ENCODE data around the gene CLEC16A.

CLEC16A gene

DNA sequence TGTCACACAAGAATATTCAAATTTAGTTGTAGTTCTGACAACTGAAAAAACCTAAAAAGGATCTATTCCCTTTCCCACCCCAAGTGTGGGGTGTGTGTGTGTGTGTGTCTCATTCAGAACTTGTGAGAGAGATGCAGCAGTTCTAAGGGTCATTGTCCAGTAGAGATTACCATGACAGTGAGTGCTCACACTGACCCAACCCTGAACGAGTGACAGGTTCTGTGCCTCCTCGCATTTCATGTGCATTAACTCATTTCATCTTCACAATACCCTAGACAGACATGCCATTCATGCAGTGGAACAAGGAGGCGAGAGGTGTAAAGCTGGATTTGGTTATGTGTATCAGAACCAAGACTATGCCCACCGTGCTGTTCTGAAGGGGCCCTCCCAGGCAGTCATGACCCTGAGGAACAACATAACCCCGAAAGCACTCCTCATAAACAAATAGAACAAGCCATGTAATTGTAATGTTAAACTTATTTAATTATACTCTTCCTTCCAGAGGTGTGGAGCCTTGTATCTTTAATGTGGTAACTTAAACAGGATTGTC, 102.1 kb downstream of the CLEC16A start:
- Histone ChIP-seq H3K27me3 (ENCODE audit: insufficient read depth, low read length) (no peaks in the 10 kb centered on the region), H2AFZ (ENCODE audit: low read depth, low read length) (no peak overlapping the region), H3K9me3 (ENCODE audit: low read length) (no peaks in the 10 kb centered on the region), H3K36me3 (ENCODE audit: insufficient read depth, low read length) (peaks cover 18% of the 10 kb centered on the region), H3K4me1 (ENCODE audit: insufficient read depth, low read length) (peaks cover 18% of the 10 kb centered on the region), H3K4me3 (ENCODE audit: low read length) (no peak overlapping the region)

GRCh38 chr16:11047057-11047456, 102.7 kb downstream of the CLEC16A start:
- Histone ChIP-seq H2AFZ (ENCODE audit: low read depth, low read length) (no peak overlapping the region), H3K27me3 (ENCODE audit: insufficient read depth, low read length) (no peaks in the 10 kb centered on the region), H3K9me3 (ENCODE audit: low read length) (no peaks in the 10 kb centered on the region), H3K4me3 (ENCODE audit: low read length) (no peak overlapping the region), H3K4me1 (ENCODE audit: insufficient read depth, low read length) (peaks cover 18% of the 10 kb centered on the region), H3K36me3 (ENCODE audit: insufficient read depth, low read length) (peaks cover 18% of the 10 kb centered on the region)

DNA sequence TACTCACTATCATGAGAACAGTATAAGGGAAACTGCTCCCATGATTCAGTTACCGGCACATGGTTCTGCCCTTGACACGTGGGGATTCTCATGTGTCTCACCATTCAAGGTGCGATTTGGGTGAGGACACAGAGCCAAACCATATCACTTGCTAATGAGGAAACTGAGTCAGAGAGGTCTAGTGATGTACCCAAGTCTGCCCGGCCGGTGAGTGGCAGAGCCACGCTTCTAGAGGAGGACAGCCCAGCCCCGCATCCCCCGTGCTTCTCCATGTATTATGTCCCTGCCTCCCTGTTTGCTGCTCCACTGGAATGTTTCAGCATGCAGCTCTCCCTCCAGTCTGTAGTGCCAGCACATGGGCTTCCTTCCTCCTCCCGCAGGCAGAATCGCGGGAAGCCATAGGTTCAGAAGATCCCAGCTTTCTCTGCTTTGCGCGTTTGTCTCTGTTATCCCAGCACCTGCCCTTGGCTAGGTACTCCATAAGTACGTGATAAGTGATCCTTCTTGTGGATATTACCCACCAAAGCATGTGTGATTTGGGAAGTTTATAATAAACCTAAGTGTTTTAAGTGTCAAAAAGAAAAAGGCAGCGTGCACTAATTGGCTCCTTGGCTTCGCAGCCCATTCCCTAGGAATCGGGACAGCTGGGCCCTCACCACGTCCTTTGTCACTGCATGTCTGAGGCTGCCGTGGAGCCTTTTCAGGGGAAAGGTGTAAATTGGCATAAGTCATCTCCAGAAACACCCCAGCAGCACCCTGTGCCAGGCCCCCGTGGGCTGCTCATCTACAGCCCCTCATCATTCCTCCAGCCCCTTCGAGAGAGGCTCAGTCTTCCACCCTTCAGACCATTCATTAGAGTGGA, 103.8 kb downstream of the CLEC16A start:
- Histone ChIP-seq H3K9me3 (ENCODE audit: low read length) (no peaks in the 10 kb centered on the region), H3K27me3 (ENCODE audit: insufficient read depth, low read length) (no peaks in the 10 kb centered on the region), H3K4me1 (ENCODE audit: insufficient read depth, low read length) (peaks cover 18% of the 10 kb centered on the region), H3K4me3 (ENCODE audit: low read length) (no peak overlapping the region), H3K36me3 (ENCODE audit: insufficient read depth, low read length) (peaks cover 14% of the 10 kb centered on the region), H2AFZ (ENCODE audit: low read depth, low read length) (no peak overlapping the region)

DNA sequence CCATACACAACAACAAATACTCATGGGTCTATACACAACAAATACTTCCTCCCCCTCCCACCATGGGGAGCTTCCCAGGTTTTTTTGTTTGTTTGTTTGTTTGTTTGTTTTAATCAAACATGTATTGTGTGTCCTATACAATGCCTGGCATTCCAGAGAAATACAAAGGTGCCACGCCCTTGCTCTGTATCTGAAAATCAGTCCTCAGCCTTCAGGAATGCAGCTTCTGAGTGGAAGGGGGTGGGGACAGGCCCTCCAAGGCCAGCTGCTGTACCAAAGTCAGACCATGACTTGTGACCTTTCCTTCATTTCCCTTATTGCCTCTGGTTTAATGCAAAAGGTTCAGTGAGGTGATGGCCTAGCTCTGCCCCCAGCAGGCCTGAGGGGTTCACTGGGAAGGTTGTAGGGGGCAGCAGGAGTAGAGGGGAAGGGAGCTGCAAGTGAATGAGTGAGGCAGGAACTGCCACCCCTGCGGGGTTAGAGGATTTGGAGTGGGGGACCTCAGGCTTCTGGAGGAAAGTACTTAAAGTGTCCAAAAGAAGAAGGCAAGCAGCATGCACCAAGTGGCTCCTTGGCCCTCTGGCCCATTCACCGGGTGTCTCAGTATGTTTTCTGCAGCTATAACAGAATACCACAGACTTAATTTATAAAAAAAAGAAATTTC, 105.2 kb downstream of the CLEC16A start:
- no peak overlapping the region for H3K4me3 ChIP-seq (ENCODE audit: low read length)
- H3K9me3 ChIP-seq (ENCODE audit: low read length): no peaks in the 10 kb centered on the region
- H3K27me3 ChIP-seq (ENCODE audit: insufficient read depth, low read length): no peaks in the 10 kb centered on the region
- peaks cover 12% of the 10 kb centered on the region for H3K36me3 ChIP-seq (ENCODE audit: insufficient read depth, low read length)
- H3K4me1 ChIP-seq (ENCODE audit: insufficient read depth, low read length): peaks cover 18% of the 10 kb centered on the region
- no peak overlapping the region for H2AFZ ChIP-seq (ENCODE audit: low read depth, low read length)

GRCh38 chr16:11050536-11050935, 106.2 kb downstream of the CLEC16A start:
- Histone ChIP-seq H2AFZ (ENCODE audit: low read depth, low read length) (no peak overlapping the region), H3K4me3 (ENCODE audit: low read length) (no peak overlapping the region), H3K36me3 (ENCODE audit: insufficient read depth, low read length) (peaks cover 12% of the 10 kb centered on the region), H3K4me1 (ENCODE audit: insufficient read depth, low read length) (peaks cover 18% of the 10 kb centered on the region), H3K9me3 (ENCODE audit: low read length) (no peaks in the 10 kb centered on the region), H3K27me3 (ENCODE audit: insufficient read depth, low read length) (no peaks in the 10 kb centered on the region)

DNA sequence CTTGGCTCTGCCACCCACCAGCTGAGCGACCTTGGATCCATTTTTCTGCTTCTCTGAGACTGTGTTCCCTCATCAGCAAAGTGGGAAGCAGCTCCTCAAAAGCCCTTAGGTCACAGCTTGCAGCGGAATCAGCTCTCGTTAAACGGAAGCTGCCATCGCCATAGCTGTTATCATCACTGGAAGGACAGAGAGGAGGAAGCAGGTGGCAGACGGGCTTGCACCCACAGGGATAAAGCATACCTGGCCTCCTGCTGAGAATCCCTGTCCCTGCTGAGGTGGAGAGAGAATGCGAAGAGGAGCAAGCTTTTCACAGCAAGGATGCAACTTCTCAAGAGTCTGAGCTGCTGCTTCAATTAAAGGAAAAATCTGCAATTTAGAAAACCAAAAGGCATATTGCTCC, 106.6 kb downstream of the CLEC16A start:
- H2AFZ ChIP-seq (ENCODE audit: low read depth, low read length): no peak overlapping the region
- H3K9me3 ChIP-seq (ENCODE audit: low read length): no peaks in the 10 kb centered on the region
- peaks cover 14% of the 10 kb centered on the region for H3K4me1 ChIP-seq (ENCODE audit: insufficient read depth, low read length)
- H3K4me3 ChIP-seq (ENCODE audit: low read length): no peak overlapping the region
- no peaks in the 10 kb centered on the region for H3K27me3 ChIP-seq (ENCODE audit: insufficient read depth, low read length)
- peaks cover 12% of the 10 kb centered on the region for H3K36me3 ChIP-seq (ENCODE audit: insufficient read depth, low read length)

DNA sequence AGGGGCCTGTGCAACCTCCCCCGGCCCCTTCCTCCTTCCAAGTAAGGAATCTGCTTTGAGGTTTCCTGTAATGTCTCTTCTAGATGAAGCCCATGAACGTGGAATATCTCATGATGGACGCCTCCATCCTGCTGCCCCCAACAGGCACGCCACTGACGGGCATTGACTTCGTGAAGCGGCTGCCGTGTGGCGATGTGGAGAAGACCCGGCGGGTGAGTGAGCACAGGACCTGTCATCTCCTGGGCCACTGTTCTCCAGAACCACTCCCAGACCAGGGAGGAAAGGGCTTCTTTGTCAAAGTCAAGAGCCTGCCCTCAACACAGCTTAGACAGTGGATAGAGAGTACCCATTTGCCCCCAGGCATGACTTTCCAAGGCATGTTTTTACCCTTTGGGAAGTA, 107.1 kb downstream of the CLEC16A start:
- Histone ChIP-seq H3K36me3 (ENCODE audit: insufficient read depth, low read length) (peaks cover 12% of the 10 kb centered on the region), H3K4me1 (ENCODE audit: insufficient read depth, low read length) (peaks cover 9% of the 10 kb centered on the region), H3K4me3 (ENCODE audit: low read length) (no peak overlapping the region), H2AFZ (ENCODE audit: low read depth, low read length) (no peak overlapping the region), H3K9me3 (ENCODE audit: low read length) (no peaks in the 10 kb centered on the region), H3K27me3 (ENCODE audit: insufficient read depth, low read length) (no peaks in the 10 kb centered on the region)

GRCh38 chr16:11051879-11052808, 107.8 kb downstream of the CLEC16A start:
- Histone ChIP-seq H2AFZ (ENCODE audit: low read depth, low read length) (no peak overlapping the region), H3K4me3 (ENCODE audit: low read length) (no peak overlapping the region), H3K36me3 (ENCODE audit: insufficient read depth, low read length) (peaks cover 12% of the 10 kb centered on the region)

GRCh38 chr16:11053916-11054460, 109.6 kb downstream of the CLEC16A start:
- Histone ChIP-seq H3K4me3 (ENCODE audit: low read length) (no peak overlapping the region), H3K9me3 (ENCODE audit: low read length) (no peaks in the 10 kb centered on the region), H3K27me3 (ENCODE audit: insufficient read depth, low read length) (no peaks in the 10 kb centered on the region), H3K36me3 (ENCODE audit: insufficient read depth, low read length) (peaks cover 15% of the 10 kb centered on the region), H3K4me1 (ENCODE audit: insufficient read depth, low read length) (peaks cover 5% of the 10 kb centered on the region), H2AFZ (ENCODE audit: low read depth, low read length) (no peak overlapping the region)

More at GRCh38 chr16:11051879-11052808, 107.8 kb downstream of the CLEC16A start:
- Histone ChIP-seq H3K4me1 (ENCODE audit: insufficient read depth, low read length) (peaks cover 7% of the 10 kb centered on the region), H3K9me3 (ENCODE audit: low read length) (no peaks in the 10 kb centered on the region), H3K27me3 (ENCODE audit: insufficient read depth, low read length) (no peaks in the 10 kb centered on the region)

- Histone ChIP-seq H3K4me1 (ENCODE audit: insufficient read depth, low read length) (peaks cover 5% of the 10 kb centered on the region), H2AFZ (ENCODE audit: low read depth, low read length) (no peak overlapping the region)
Observed at GRCh38 chr16:11056090-11056992, 112.0 kb downstream of the CLEC16A start.

DNA sequence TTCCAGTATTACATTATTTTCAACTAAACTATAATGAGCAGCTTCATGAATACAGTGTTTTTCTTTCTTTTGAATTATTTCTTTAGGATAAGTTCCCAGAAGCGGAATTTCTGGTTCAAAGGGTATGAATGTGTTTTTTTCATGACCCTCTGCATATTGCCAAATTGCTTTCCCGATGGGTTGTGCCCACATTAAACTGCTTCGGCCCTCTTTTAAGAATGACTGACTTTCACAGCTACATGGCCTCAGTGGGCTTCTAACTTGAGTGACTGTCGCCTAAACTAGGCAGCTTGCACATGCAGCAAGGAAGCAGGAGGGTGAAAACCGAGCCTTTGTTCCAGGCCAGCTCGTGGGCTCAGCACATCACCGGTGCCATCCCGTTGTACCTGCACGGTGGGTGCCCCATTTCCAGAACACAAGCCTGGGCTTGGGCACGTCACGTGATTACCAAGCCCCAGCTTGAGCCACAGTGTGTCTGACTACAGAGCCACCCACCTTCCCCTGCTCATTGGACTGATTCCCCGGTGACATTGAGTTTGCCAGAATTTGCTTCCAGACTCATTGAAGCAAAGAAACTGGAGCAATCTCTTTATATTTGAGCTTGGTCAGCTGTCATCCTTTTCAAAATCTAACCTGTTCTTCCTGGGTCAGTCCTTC, 112.8 kb downstream of the CLEC16A start:
- Histone ChIP-seq H3K36me3 (ENCODE audit: insufficient read depth, low read length) (peaks cover 16% of the 10 kb centered on the region), H3K27me3 (ENCODE audit: insufficient read depth, low read length) (no peaks in the 10 kb centered on the region), H2AFZ (ENCODE audit: low read depth, low read length) (no peak overlapping the region), H3K9me3 (ENCODE audit: low read length) (no peaks in the 10 kb centered on the region), H3K4me1 (ENCODE audit: insufficient read depth, low read length) (peaks cover 5% of the 10 kb centered on the region), H3K4me3 (ENCODE audit: low read length) (no peak overlapping the region)

More at GRCh38 chr16:11056090-11056992, 112.0 kb downstream of the CLEC16A start:
- no peaks in the 10 kb centered on the region for H3K27me3 ChIP-seq (ENCODE audit: insufficient read depth, low read length)
- no peaks in the 10 kb centered on the region for H3K9me3 ChIP-seq (ENCODE audit: low read length)
- H3K4me3 ChIP-seq (ENCODE audit: low read length): no peak overlapping the region
- H3K36me3 ChIP-seq (ENCODE audit: insufficient read depth, low read length): peaks cover 16% of the 10 kb centered on the region
